Natural killer cell treated with Interleukin-12 subunit alpha and Interleukin-12 subunit beta and Interleukin-15 and Interleukin-18, amount 100 ng/mL, for 72 hours (primary cell): Measurements from ENCODE around the gene CBLB. TPM values are rescaled to one million over a fixed set of nuclear protein-coding genes. Genes with fewer than 3 reads are reported as not detected.

ENCODE experiments used
- ATAC-seq, 2 donors: fragments of 150-1000 bp; cut with Tn5 transposase in 1 of 2; sonication (Bioruptor Pico), chemical (Tn5 transposase) in 1 of 2; 2 replicates each; pipeline ENCODE4 v1.10.0; 2021
- DNase-seq: peaks from one replicate; pipeline ENCODE4 v3.0.0; 2022; ENCODE audit warnings: low spot score
- H3K27ac Mint-ChIP-seq, 2 donors: 1 replicate in 1 of 2; 2 replicates in 1 of 2; pipeline ENCODE4 v1.8.0; 2022; ENCODE audit warnings: mixed read lengths in 2 of 2, mild to moderate bottlenecking in 1 of 2, moderate library complexity in 1 of 2
- H3K27me3 Mint-ChIP-seq, 2 donors: 1 replicate in 1 of 2; 2 replicates in 1 of 2; pipeline ENCODE4 v1.8.0; 2022; ENCODE audit warnings: mixed read lengths in 2 of 2
- H3K36me3 Mint-ChIP-seq: one replicate; pipeline ENCODE4 v1.8.0; 2022; ENCODE audit warnings: mixed read lengths
- H3K4me1 Mint-ChIP-seq, 2 donors: 1 replicate in 1 of 2; 2 replicates in 1 of 2; pipeline ENCODE4 v1.8.0; 2022; ENCODE audit warnings: low read depth in 2 of 2, mixed read lengths in 2 of 2, mild to moderate bottlenecking in 1 of 2
- H3K4me3 Mint-ChIP-seq: one replicate; pipeline ENCODE4 v1.8.0; 2022; ENCODE audit warnings: mixed read lengths
- H3K9me3 Mint-ChIP-seq: 2 replicates; pipeline ENCODE4 v1.8.0; 2022; ENCODE audit warnings: mixed read lengths
- total RNA-seq, 2 donors: library from RNA; stranded (reverse); gene quantifications; one replicate each; pipeline ENCODE4 v1.2.3, GENCODE V29; 2022

The CBLB gene
- total RNA-seq, 2 donors from 2014 or later, result 70.8 to 78.3 TPM

GRCh38 chr3:105866656-105867653 lies 1.9 kb downstream of the CBLB start:
- ATAC-seq (no peak), DNase-seq (no peak)
- Mint-ChIP-seq H3K4me3 (peak overlapping the region; percentile 92), H3K36me3 (peaks cover 12% of the 10 kb centered on the region), H3K27me3 (no peaks in the 10 kb centered on the region), H3K4me1 (peaks cover 31 to 54% of the 10 kb centered on the region in 2 donors), H3K27ac (peak overlapping the region; percentile 87 to 96), H3K9me3 (no peaks in the 10 kb centered on the region)

GRCh38 chr3:105865867-105866350 lies 2.9 kb downstream of the CBLB start:
- Mint-ChIP-seq H3K27ac (peak overlapping the region; percentile 87 to 96), H3K4me1 (peaks cover 31 to 54% of the 10 kb centered on the region in 2 donors), H3K4me3 (peak overlapping the region; percentile 92), H3K36me3 (peaks cover 12% of the 10 kb centered on the region), H3K27me3 (no peaks in the 10 kb centered on the region), H3K9me3 (no peaks in the 10 kb centered on the region)
- no peak for ATAC-seq
- DNase-seq, result no peak

- no peak for DNase-seq
- Mint-ChIP-seq H3K9me3 (no peaks in the 10 kb centered on the region), H3K4me1 (peaks cover 29 to 49% of the 10 kb centered on the region in 2 donors), H3K4me3 (peak overlapping the region; percentile 92), H3K27me3 (no peaks in the 10 kb centered on the region), H3K36me3 (peaks cover 12% of the 10 kb centered on the region), H3K27ac (peak overlapping the region; percentile 87 to 96)
- no peak for ATAC-seq
These were observed 3.7 kb downstream of the CBLB start for GRCh38 chr3:105865016-105865623.

GRCh38 chr3:105864212-105864611 lies 4.6 kb downstream of the CBLB start:
- Mint-ChIP-seq H3K9me3 (no peaks in the 10 kb centered on the region), H3K27ac (peak overlapping the region; percentile 87 to 96), H3K27me3 (no peaks in the 10 kb centered on the region), H3K4me3 (peak overlapping the region; percentile 92), H3K36me3 (peaks cover 12% of the 10 kb centered on the region), H3K4me1 (peaks cover 28 to 40% of the 10 kb centered on the region in 2 donors)
- ATAC-seq (no peak), DNase-seq (no peak)

GRCh38 chr3:105863608-105864007 lies 5.2 kb downstream of the CBLB start:
- Mint-ChIP-seq H3K27me3 (no peaks in the 10 kb centered on the region), H3K36me3 (peaks cover 12% of the 10 kb centered on the region), H3K27ac (peak overlapping the region; percentile 87 to 96), H3K4me1 (peaks cover 28 to 40% of the 10 kb centered on the region in 2 donors), H3K4me3 (peak overlapping the region; percentile 13), H3K9me3 (no peaks in the 10 kb centered on the region)
- DNase-seq (no peak), ATAC-seq (no peak)

- no peaks in the 10 kb centered on the region for H3K9me3 Mint-ChIP-seq
- peaks cover 10% of the 10 kb centered on the region for H3K36me3 Mint-ChIP-seq
- no peaks in the 10 kb centered on the region for H3K27me3 Mint-ChIP-seq
- DNase-seq (no peak), ATAC-seq (peak; percentile 40 to 51)
- no peak overlapping the region for H3K4me3 Mint-ChIP-seq
- H3K27ac Mint-ChIP-seq, result no peak overlapping the region
- peaks cover 26 to 41% of the 10 kb centered on the region in 2 donors for H3K4me1 Mint-ChIP-seq
These were observed 6.6 kb downstream of the CBLB start for GRCh38 chr3:105862217-105862616.

DNA sequence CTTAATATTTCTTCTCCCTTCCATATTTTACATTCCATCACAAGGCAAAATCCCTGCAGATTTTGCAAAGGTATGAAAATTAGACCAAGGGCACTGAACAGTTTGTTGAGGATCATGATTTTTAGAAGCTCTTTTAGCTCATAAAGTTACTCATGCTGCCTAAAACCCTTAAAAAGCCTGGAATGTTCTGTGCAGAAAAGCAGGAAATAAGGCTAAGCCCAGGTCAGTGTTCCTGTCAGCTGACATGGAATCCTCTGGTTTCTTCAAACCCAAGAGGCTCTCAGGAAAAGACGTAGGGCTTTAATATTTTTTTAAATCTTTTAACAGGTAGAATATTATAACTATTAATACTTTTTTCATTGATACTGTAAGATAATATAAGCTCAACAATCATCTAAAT lies 8.2 kb downstream of the CBLB start:
- no peak overlapping the region for H3K27ac Mint-ChIP-seq
- peaks cover 21 to 29% of the 10 kb centered on the region in 2 donors for H3K4me1 Mint-ChIP-seq
- H3K9me3 Mint-ChIP-seq, result no peaks in the 10 kb centered on the region
- H3K27me3 Mint-ChIP-seq, result no peaks in the 10 kb centered on the region
- no peak overlapping the region for H3K4me3 Mint-ChIP-seq
- peaks cover 6% of the 10 kb centered on the region for H3K36me3 Mint-ChIP-seq
- no peak for DNase-seq
- no peak for ATAC-seq

- Mint-ChIP-seq H3K9me3 (no peaks in the 10 kb centered on the region), H3K36me3 (peaks cover 22% of the 10 kb centered on the region), H3K27ac (peak overlapping the region in 1 of 2 donors; percentile 27), H3K27me3 (no peaks in the 10 kb centered on the region), H3K4me3 (peak overlapping the region; percentile 3), H3K4me1 (peaks cover 21% of the 10 kb centered on the region in 2 donors)
- no peak for ATAC-seq
- DNase-seq, result no peak
These were observed 10.8 kb downstream of the CBLB start for GRCh38 chr3:105858017-105858416.

- Mint-ChIP-seq H3K27me3 (no peaks in the 10 kb centered on the region), H3K27ac (peak overlapping the region in 1 of 2 donors; percentile 27), H3K36me3 (peaks cover 23% of the 10 kb centered on the region), H3K9me3 (no peaks in the 10 kb centered on the region), H3K4me1 (peaks cover 22% of the 10 kb centered on the region in 2 donors), H3K4me3 (peak overlapping the region; percentile 3)
- DNase-seq (no peak), ATAC-seq (no peak)
These were observed 11.2 kb downstream of the CBLB start for GRCh38 chr3:105857601-105858000.

DNA sequence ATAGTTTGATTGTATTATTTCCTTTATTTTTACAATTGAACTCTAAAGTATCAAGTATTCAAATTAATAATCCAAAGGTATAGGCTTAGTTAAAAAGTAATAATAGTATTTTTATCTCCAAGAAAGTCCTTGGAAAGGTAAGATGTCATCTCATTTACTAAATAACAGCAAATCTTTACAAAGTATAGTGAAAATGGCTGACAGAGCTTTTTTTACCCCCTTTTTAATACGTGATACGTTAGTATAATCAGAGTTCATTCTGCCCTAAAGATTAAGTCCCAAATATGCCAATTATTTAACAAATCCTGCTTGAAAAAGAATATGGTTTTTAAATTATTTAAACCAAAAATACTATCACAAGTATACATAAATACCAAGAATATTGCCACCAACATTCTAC lies 12.2 kb downstream of the CBLB start:
- Mint-ChIP-seq H3K9me3 (no peaks in the 10 kb centered on the region), H3K27ac (no peak overlapping the region), H3K4me1 (peaks cover 22% of the 10 kb centered on the region in 2 donors), H3K27me3 (no peaks in the 10 kb centered on the region), H3K36me3 (peaks cover 23% of the 10 kb centered on the region), H3K4me3 (no peak overlapping the region)
- ATAC-seq, result no peak
- DNase-seq, result no peak

DNA sequence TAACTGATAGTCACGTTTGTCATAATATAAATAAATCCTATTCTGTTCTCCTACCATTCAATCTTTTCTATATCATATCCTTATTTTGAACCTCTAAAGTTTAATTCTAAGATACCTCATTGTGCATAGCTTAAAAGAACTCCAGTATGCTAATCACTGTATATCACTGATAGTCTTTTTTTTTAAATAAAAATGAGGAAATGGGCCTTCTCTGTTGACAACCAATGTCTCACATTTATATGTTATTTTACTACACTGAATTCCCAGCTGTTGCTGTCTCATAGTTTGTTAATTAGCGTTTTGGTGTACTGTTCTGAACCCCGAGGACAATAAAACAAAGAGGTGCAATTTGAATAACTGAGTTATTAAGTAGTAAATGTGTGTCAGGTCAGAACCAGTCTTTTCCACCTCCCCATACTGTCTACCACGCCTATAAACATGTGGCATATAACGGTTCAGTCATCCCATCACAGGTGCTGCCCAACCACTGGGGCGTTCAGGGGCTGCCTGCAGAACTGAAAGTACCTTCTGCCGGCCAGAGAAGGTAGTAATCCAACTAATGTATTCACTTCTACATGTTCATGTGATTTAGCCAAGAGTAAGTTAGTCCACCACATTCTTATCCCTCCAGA lies 14.9 kb downstream of the CBLB start:
- peak in 1 of 2 donors; percentile 63 for ATAC-seq
- peak overlapping the region; percentile 40 to 68 for H3K27ac Mint-ChIP-seq
- peaks cover 33% of the 10 kb centered on the region for H3K36me3 Mint-ChIP-seq
- DNase-seq, result no peak
- H3K4me3 Mint-ChIP-seq, result peak overlapping the region; percentile 33
- no peaks in the 10 kb centered on the region for H3K9me3 Mint-ChIP-seq
- no peaks in the 10 kb centered on the region for H3K27me3 Mint-ChIP-seq
- peaks cover 28 to 35% of the 10 kb centered on the region in 2 donors for H3K4me1 Mint-ChIP-seq

DNA sequence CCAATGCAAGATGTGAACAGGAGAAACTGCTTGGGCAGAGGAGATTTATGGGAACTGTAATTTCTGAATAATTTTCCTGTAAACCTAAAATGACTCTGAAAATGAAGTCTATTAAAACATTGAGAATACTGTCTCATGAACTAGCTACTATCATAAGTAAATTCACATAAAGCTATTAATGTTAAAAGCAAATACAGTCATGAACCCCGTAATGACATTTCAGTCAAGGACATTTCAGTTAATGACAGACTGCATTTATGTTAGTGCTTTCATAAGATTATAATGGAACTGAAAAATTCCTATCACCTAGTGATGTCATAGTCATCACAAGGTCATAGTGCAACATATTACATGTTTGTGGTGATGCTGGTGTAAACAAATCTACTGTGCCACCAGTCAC lies 17.2 kb downstream of the CBLB start:
- ATAC-seq, result no peak
- H3K36me3 Mint-ChIP-seq, result peaks cover 38% of the 10 kb centered on the region
- no peak for DNase-seq

DNA sequence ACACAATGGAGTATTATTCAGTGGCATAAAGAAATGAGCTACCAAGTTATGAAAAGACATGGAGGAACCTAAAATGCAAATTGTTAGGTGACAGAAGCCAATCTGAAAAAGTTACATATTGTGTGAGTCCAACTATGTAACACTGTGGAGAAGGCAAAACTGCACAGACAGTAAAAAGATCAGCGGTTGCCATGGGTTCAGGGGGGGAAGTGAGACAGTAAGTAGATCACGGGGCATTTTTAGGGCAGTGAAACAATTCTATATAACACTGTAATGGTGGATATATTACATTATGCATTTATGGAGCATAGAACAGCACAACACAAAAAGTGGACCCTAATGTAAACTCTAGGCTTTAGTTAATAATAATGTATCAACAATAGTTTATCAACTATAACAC lies 17.6 kb downstream of the CBLB start:
- H3K27me3 Mint-ChIP-seq, result no peaks in the 10 kb centered on the region
- peak overlapping the region; percentile 72 to 81 for H3K27ac Mint-ChIP-seq
- ATAC-seq (peak in 1 of 2 donors; percentile 24), DNase-seq (no peak)
- peak overlapping the region; percentile 54 for H3K4me3 Mint-ChIP-seq
- peaks cover 35 to 45% of the 10 kb centered on the region in 2 donors for H3K4me1 Mint-ChIP-seq
- H3K36me3 Mint-ChIP-seq, result peaks cover 38% of the 10 kb centered on the region
- no peaks in the 10 kb centered on the region for H3K9me3 Mint-ChIP-seq

More for the DNA sequence above, 17.2 kb downstream of the CBLB start:
- Mint-ChIP-seq H3K27me3 (no peaks in the 10 kb centered on the region), H3K4me3 (no peak overlapping the region), H3K4me1 (peaks cover 34 to 45% of the 10 kb centered on the region in 2 donors), H3K9me3 (no peaks in the 10 kb centered on the region), H3K27ac (peak overlapping the region in 1 of 2 donors; percentile 81)
